PFSK-1 (cell line): ENCODE measurements around the gene CXCL6.

Source experiments
- FOXP2 ChIP-seq: optimal IDR thresholded peaks from 2 replicates; pipeline ENCODE3; 2011; ENCODE audit warnings: borderline replicate concordance, control low read depth, inconsistent platforms; ENCODE audit not compliant: insufficient read depth; ENCODE audit errors: extremely low read length, extremely low read depth
- POLR2AphosphoS5 ChIP-seq: IDR thresholded peaks from 2 replicates; pipeline ENCODE4 v1.6.1; 2012; ENCODE audit warnings: low read depth, mild to moderate bottlenecking, control low read depth, low read length, moderate library complexity
- SIN3A ChIP-seq: IDR thresholded peaks from 2 replicates; pipeline ENCODE4 v1.6.1; 2012; ENCODE audit warnings: mild to moderate bottlenecking, low read length, moderate library complexity, borderline replicate concordance; ENCODE audit not compliant: insufficient read depth
- TAF1 ChIP-seq: IDR thresholded peaks from 2 replicates; pipeline ENCODE4 v1.6.1; 2012; ENCODE audit warnings: low read length, control low read depth, borderline replicate concordance; ENCODE audit not compliant: insufficient read depth
- TF ChIP-seq, protein P1 (sequence below), 2 experiments: IDR thresholded peaks; 2 replicates each; pipeline versions ENCODE4 v1.6.1 to v1.8.0; 2011 to 2012; ENCODE audit warnings: low read depth in 2 of 2, low read length in 2 of 2, control low read depth in 1 of 2, inconsistent platforms in 1 of 2, mild to moderate bottlenecking in 1 of 2, moderate library complexity in 1 of 2; ENCODE audit not compliant: insufficient read depth in 1 of 2

CXCL6 gene

GRCh38 chr4:73866246-73866645, 29.8 kb downstream of the CXCL6 start:
- TF ChIP-seq TAF1 = no peak
- no peak for TF ChIP-seq POLR2AphosphoS5
- no peak for TF ChIP-seq SIN3A
- TF ChIP-seq, protein P1, sequence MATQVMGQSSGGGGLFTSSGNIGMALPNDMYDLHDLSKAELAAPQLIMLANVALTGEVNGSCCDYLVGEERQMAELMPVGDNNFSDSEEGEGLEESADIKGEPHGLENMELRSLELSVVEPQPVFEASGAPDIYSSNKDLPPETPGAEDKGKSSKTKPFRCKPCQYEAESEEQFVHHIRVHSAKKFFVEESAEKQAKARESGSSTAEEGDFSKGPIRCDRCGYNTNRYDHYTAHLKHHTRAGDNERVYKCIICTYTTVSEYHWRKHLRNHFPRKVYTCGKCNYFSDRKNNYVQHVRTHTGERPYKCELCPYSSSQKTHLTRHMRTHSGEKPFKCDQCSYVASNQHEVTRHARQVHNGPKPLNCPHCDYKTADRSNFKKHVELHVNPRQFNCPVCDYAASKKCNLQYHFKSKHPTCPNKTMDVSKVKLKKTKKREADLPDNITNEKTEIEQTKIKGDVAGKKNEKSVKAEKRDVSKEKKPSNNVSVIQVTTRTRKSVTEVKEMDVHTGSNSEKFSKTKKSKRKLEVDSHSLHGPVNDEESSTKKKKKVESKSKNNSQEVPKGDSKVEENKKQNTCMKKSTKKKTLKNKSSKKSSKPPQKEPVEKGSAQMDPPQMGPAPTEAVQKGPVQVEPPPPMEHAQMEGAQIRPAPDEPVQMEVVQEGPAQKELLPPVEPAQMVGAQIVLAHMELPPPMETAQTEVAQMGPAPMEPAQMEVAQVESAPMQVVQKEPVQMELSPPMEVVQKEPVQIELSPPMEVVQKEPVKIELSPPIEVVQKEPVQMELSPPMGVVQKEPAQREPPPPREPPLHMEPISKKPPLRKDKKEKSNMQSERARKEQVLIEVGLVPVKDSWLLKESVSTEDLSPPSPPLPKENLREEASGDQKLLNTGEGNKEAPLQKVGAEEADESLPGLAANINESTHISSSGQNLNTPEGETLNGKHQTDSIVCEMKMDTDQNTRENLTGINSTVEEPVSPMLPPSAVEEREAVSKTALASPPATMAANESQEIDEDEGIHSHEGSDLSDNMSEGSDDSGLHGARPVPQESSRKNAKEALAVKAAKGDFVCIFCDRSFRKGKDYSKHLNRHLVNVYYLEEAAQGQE (IDR thresholded peaks at IDR 0.05; ENCODE audit: insufficient read depth in 1 of 2, low read depth in 2 of 2, low read length in 2 of 2) = no peak
- no peak for TF ChIP-seq FOXP2

DNA sequence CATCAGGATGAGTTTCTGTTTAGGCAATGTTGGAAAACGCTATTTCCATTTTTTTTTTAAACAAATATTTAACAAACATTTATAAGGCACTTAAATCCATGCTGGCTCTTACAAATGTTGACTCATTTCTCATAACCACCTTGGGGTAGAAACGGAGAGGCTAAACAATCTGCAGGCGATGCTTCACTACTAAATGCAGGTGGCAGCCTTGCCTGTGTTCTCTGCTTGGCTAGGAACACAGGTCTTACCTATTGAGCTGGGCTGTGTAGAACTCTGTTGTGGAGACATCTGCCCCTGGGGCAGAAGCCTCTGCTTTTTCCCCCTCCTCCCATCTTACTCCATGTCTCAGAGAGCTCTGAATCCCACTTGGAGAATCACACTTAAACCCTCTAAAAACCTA, 31.3 kb downstream of the CXCL6 start:
- TF ChIP-seq TAF1 (no peak), SIN3A (no peak), POLR2AphosphoS5 (no peak), FOXP2 (no peak)
- TF ChIP-seq, protein P1 (IDR thresholded peaks at IDR 0.05; ENCODE audit: insufficient read depth in 1 of 2, low read depth in 2 of 2, low read length in 2 of 2) = no peak

GRCh38 chr4:73868206-73869129, 32.0 kb downstream of the CXCL6 start:
- TF ChIP-seq, protein P1 (IDR thresholded peaks at IDR 0.05; ENCODE audit: insufficient read depth in 1 of 2, low read depth in 2 of 2, low read length in 2 of 2) = no peak
- TF ChIP-seq SIN3A = no peak

DNA sequence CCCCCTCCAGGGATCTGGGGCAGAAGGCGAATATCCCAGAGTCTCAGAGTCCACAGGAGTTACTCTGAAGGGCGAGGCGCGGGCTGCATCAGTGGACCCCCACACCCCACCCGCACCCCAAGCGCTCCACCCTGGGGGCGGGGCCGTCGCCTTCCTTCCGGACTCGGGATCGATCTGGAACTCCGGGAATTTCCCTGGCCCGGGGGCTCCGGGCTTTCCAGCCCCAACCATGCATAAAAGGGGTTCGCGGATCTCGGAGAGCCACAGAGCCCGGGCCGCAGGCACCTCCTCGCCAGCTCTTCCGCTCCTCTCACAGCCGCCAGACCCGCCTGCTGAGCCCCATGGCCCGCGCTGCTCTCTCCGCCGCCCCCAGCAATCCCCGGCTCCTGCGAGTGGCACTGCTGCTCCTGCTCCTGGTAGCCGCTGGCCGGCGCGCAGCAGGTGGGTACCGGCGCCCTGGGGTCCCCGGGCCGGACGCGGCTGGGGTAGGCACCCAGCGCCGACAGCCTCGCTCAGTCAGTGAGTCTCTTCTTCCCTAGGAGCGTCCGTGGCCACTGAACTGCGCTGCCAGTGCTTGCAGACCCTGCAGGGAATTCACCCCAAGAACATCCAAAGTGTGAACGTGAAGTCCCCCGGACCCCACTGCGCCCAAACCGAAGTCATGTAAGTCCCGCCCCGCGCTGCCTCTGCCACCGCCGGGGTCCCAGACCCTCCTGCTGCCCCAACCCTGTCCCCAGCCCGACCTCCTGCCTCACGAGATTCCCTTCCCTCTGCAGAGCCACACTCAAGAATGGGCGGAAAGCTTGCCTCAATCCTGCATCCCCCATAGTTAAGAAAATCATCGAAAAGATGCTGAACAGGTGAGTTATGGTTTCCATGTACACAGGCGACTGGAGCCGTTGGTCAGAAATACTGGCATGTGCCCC, 32.9 kb downstream of the CXCL6 start, which contains the start of gene CXCL1:
Gene CXCL1, plus strand, starts transcription at position 264 of the 926 bp plus-strand sequence. Its CDS starts 78 bp downstream, at position 342.
- TF ChIP-seq, protein P1 (IDR thresholded peaks at IDR 0.05; ENCODE audit: insufficient read depth in 1 of 2, low read depth in 2 of 2, low read length in 2 of 2) = no peak
- TF ChIP-seq FOXP2 (no peak), SIN3A (no peak), TAF1 (no peak), POLR2AphosphoS5 (no peak)
